HTERT RPE-1 (cell line): ENCODE data around the gene ITGB8.
"Not testable (repeated sequence)": the region's sequence is repeated elsewhere in the genome, so short reads cannot be mapped to it uniquely, and the experiment has no call there.

Source experiments
- in situ Hi-C: fragments of 300-500 bp; cut with MboI; formaldehyde crosslinking; loops from 4 replicates; pipeline ENCODE4 v1.14.3; 2020; ENCODE audit warnings: low sequenced_read_pairs

The ITGB8 gene

GRCh38 chr7:20330239-20330927 is at the start of gene ITGB8:
Gene ITGB8, plus strand, starts transcription at chr7:20330900. Its CDS starts 907 bp downstream, at chr7:20331807.
- in situ Hi-C loops, result no loop called here

- in situ Hi-C loops, result no loop called here
Observed at GRCh38 chr7:20282959-20283358, 47.7 kb upstream of the ITGB8 start.

GRCh38 chr7:20283385-20283784 is 47.3 kb upstream of the ITGB8 start:
- in situ Hi-C loops, result no loop called here

- in situ Hi-C loops, result no loop called here
Observed at GRCh38 chr7:20284003-20284770, 46.5 kb upstream of the ITGB8 start.

- in situ Hi-C loops, result no loop called here
Observed at GRCh38 chr7:20284771-20285143, 45.9 kb upstream of the ITGB8 start.

GRCh38 chr7:20287317-20287716 is 43.4 kb upstream of the ITGB8 start:
- in situ Hi-C loops, result no loop called here

GRCh38 chr7:20288036-20288435 is 42.7 kb upstream of the ITGB8 start:
- in situ Hi-C loops, result no loop called here

GRCh38 chr7:20290505-20291111 is 40.1 kb upstream of the ITGB8 start:
- in situ Hi-C loops, result no loop called here

- in situ Hi-C loops, result no loop called here
Observed at GRCh38 chr7:20293336-20293735, 37.4 kb upstream of the ITGB8 start.

- in situ Hi-C loops, result no loop called here
Observed at GRCh38 chr7:20296444-20296843, 34.3 kb upstream of the ITGB8 start.

- in situ Hi-C loops, result no loop called here
Observed at GRCh38 chr7:20296901-20297300, 33.8 kb upstream of the ITGB8 start.

GRCh38 chr7:20298486-20298901 is 32.2 kb upstream of the ITGB8 start:
- in situ Hi-C loops, result no loop called here

- in situ Hi-C loops, result no loop called here
Observed at GRCh38 chr7:20299145-20299544, 31.6 kb upstream of the ITGB8 start.

- in situ Hi-C loops, result no loop called here
Observed at GRCh38 chr7:20299647-20300312, 30.9 kb upstream of the ITGB8 start.

- in situ Hi-C loops, result no loop called here
Observed at GRCh38 chr7:20301311-20301939, 29.3 kb upstream of the ITGB8 start.

- in situ Hi-C loops, result not testable (repeated sequence)
Observed at GRCh38 chr7:20302300-20302699, 28.4 kb upstream of the ITGB8 start.

- in situ Hi-C loops, result no loop called here
Observed at GRCh38 chr7:20302891-20303290, 27.8 kb upstream of the ITGB8 start.

GRCh38 chr7:20304366-20304765 is 26.3 kb upstream of the ITGB8 start:
- in situ Hi-C loops, result no loop called here

GRCh38 chr7:20305726-20306125 is 25.0 kb upstream of the ITGB8 start:
- in situ Hi-C loops, result no loop called here

GRCh38 chr7:20306180-20306946 is 24.3 kb upstream of the ITGB8 start:
- in situ Hi-C loops, result no loop called here
